Endothelial cell of umbilical vein (primary cell): Measurements from ENCODE around the gene TRNP1. TPM values are rescaled to one million over a fixed set of nuclear protein-coding genes. Genes with fewer than 3 reads are reported as not detected.

Experiments
- BruUV-seq: library from RNA; stranded (reverse); fragments of 400-500 nt; replicated peaks from 2 replicates; lab custom pipeline; 2021; lab: Mats Ljungman, UMichigan
- CTCF ChIA-PET: fragments of 300-600, 350-600 bp; sonication (Branson Sonifier 250); formaldehyde crosslinking; loops from one replicate; lab custom pipeline; 2021; ENCODE audit warnings: antibody characterized with exemption, inconsistent platforms; lab: Charles Lee
- POLR2A ChIA-PET: fragments of 300-600, 350-600 bp; sonication (Branson Sonifier 250); formaldehyde crosslinking; loops from one replicate; lab custom pipeline; 2021; ENCODE audit warnings: antibody characterized with exemption, inconsistent platforms; lab: Charles Lee
- DNase-seq: peaks from one replicate; pipeline ENCODE4 v3.0.0-alpha.2; 2011; ENCODE audit warnings: low read depth, low spot score
- FAIRE-seq: peaks from 2 replicates; lab custom pipeline; 2011; peaks lifted over from hg19 to GRCh38; lab: Jason Lieb, UNC
- H2AFZ ChIP-seq: 2 replicates; pipeline ENCODE4 v1.6.0; 2012; ENCODE audit warnings: low read depth, low read length, control low read depth, inconsistent platforms
- H3K27ac ChIP-seq: 2 replicates; pipeline ENCODE4 v1.5.1; 2011; ENCODE audit warnings: low read depth, mild to moderate bottlenecking, control low read depth, low read length, moderate library complexity; ENCODE audit not compliant: insufficient read depth
- H3K27me3 ChIP-seq, 2 experiments: 2 replicates each; pipeline versions ENCODE4 v1.6.0 to v1.6.1; 2011; ENCODE audit warnings: low read length in 2 of 2, mixed read lengths in 1 of 2; ENCODE audit not compliant: control insufficient read depth in 2 of 2, insufficient read depth in 2 of 2
- H3K36me3 ChIP-seq, 2 experiments: 2 replicates in 1 of 2; 3 replicates in 1 of 2; pipeline ENCODE4 v1.5.1; 2011; ENCODE audit warnings: low read length in 2 of 2, mild to moderate bottlenecking in 1 of 2, moderate library complexity in 1 of 2; ENCODE audit not compliant: control insufficient read depth in 2 of 2, insufficient read depth in 2 of 2; ENCODE audit errors: extremely low read depth in 1 of 2
- H3K4me1 ChIP-seq: 3 replicates; pipeline ENCODE4 v1.5.1; 2011; ENCODE audit warnings: mild to moderate bottlenecking, low read length; ENCODE audit not compliant: control insufficient read depth, insufficient read depth; ENCODE audit errors: extremely low read depth
- H3K4me2 ChIP-seq: 2 replicates; pipeline ENCODE4 v1.6.1; 2011; ENCODE audit warnings: low read length, control low read depth, mixed read lengths; ENCODE audit not compliant: insufficient read depth
- H3K4me3 ChIP-seq, 3 experiments: fragments of 200-600 bp in 1 of 3; sonication (generic), shearing (Covaris generic) in 1 of 3; replicated peaks in 1 of 3; 2 replicates each; pipeline ENCODE4 v1.5.1; 2011 to 2016; ENCODE audit warnings: control low read depth in 3 of 3, low read length in 3 of 3, mild to moderate bottlenecking in 2 of 3, inconsistent platforms in 1 of 3, low read depth in 1 of 3, moderate library complexity in 1 of 3; ENCODE audit not compliant: insufficient read depth in 1 of 3
- H3K79me2 ChIP-seq: 2 replicates; pipeline ENCODE4 v1.6.0; 2012; ENCODE audit warnings: low read length, inconsistent platforms; ENCODE audit not compliant: control insufficient read depth, insufficient read depth
- H3K9ac ChIP-seq: replicated peaks from 2 replicates; pipeline ENCODE3; 2011; ENCODE audit warnings: low read length, control low read depth; ENCODE audit not compliant: insufficient read depth; ENCODE audit errors: extremely low read depth
- H3K9me1 ChIP-seq: replicated peaks from 3 replicates; pipeline ENCODE4 v1.6.0; 2011; ENCODE audit warnings: mild to moderate bottlenecking, low read length; ENCODE audit not compliant: control insufficient read depth, insufficient read depth; ENCODE audit errors: extremely low read depth
- H3K9me3 ChIP-seq: replicated peaks from 2 replicates; pipeline ENCODE4 v1.5.1; 2012; ENCODE audit warnings: low read length, inconsistent platforms; ENCODE audit not compliant: control insufficient read depth, insufficient read depth
- H4K20me1 ChIP-seq: replicated peaks from 2 replicates; pipeline ENCODE3; 2011; ENCODE audit warnings: mild to moderate bottlenecking, low read length; ENCODE audit not compliant: control insufficient read depth, insufficient read depth; ENCODE audit errors: extremely low read depth
- CTCF ChIP-seq, 2 donors: IDR thresholded peaks; 1 replicate in 1 of 2; 2 replicates in 1 of 2; pipeline ENCODE4 v1.5.1; 2011; ENCODE audit warnings: low read length in 2 of 2, mild to moderate bottlenecking in 2 of 2, moderate library complexity in 2 of 2, control low read depth in 1 of 2, inconsistent platforms in 1 of 2, low read depth in 1 of 2; ENCODE audit not compliant: insufficient read depth in 1 of 2; ENCODE audit errors: extremely low read depth in 1 of 2
- EZH2 ChIP-seq: IDR thresholded peaks from 2 replicates; pipeline ENCODE4 v1.6.1; 2012; ENCODE audit warnings: borderline replicate concordance, low read depth, mild to moderate bottlenecking, moderate library complexity, low read length, inconsistent platforms; ENCODE audit not compliant: severe bottlenecking
- FOS ChIP-seq: IDR thresholded peaks from 2 replicates; pipeline ENCODE4 v1.6.1; 2011; ENCODE audit warnings: mild to moderate bottlenecking, low read length, moderate library complexity, borderline replicate concordance; ENCODE audit not compliant: insufficient read depth
- GATA2 ChIP-seq: IDR thresholded peaks from 2 replicates; pipeline ENCODE4 v1.7.0; 2011; ENCODE audit warnings: low read depth, mild to moderate bottlenecking, moderate library complexity, mixed read lengths, low read length; ENCODE audit not compliant: insufficient read length, insufficient read depth
- MYC ChIP-seq: IDR thresholded peaks from one replicate; pipeline ENCODE4 v1.6.1; 2011; ENCODE audit warnings: mild to moderate bottlenecking, low read depth, low read length
- POLR2AphosphoS5 ChIP-seq: IDR thresholded peaks from 2 replicates; pipeline ENCODE4 v1.6.1; 2012; ENCODE audit warnings: low read depth, mild to moderate bottlenecking, control low read depth, low read length, moderate library complexity; ENCODE audit not compliant: insufficient read depth
- dilution Hi-C: fragments of 300-500 bp; cut with MboI; formaldehyde crosslinking; loops from one replicate; pipeline ENCODE4 v1.15.0; 2019; ENCODE audit warnings: low sequenced_read_pairs; ENCODE audit not compliant: extremely low pct_ligation_motif_present
- intact Hi-C: fragments of 100-400 bp; cut with micrococcal nuclease; formaldehyde crosslinking; loops from one replicate; pipeline ENCODE4 v1.10.0; 2022
- polyA plus RNA-seq, 4 experiments: library from polyadenylated mRNA; depleted of rRNA in 3 of 4; stranded (reverse) in 3 of 4; unstranded in 1 of 4; fragments of >200 nt; gene quantifications; 2 replicates each; pipeline versions ENCODE4 v1.2.1 to v1.2.3, GENCODE V29; 2011 to 2012; ENCODE audit warnings: missing spikeins in 1 of 4
- total RNA-seq: library from RNA; stranded (reverse); gene quantifications from 2 replicates; pipeline ENCODE4 v1.2.3, GENCODE V29; 2021

Gene TRNP1
- total and polyA plus RNA-seq, 2 donors (not counting 3 experiments of a cell fraction or from before 2014, with no cell fraction given): 5.9 to 20.5 TPM

GRCh38 chr1:27016376-27016775 is 22.9 kb downstream of the TRNP1 start:
- H3K4me1 ChIP-seq: peaks cover 4% of the 10 kb centered on the region
- DNase-seq: no peak
- no peak for FAIRE-seq
- H3K4me2 ChIP-seq: no peak overlapping the region
- H3K4me3 ChIP-seq: no peak overlapping the region
- ChIA-PET CTCF (no interaction called here), POLR2A (no interaction called here)
- no peaks in the 10 kb centered on the region for H4K20me1 ChIP-seq
- no peaks in the 10 kb centered on the region for H3K27me3 ChIP-seq
- no peaks in the 10 kb centered on the region for H3K36me3 ChIP-seq
- intact Hi-C loops (no loop called here), dilution Hi-C loops (no loop called here)
- H3K9me1 ChIP-seq: no peaks in the 10 kb centered on the region
- BruUV-seq: no TSS peak
- no peak for TF ChIP-seq POLR2AphosphoS5
- TF ChIP-seq GATA2: no peak
- TF ChIP-seq CTCF (IDR thresholded peaks at IDR 0.05; ENCODE audit: extremely low read depth in 1 of 2, insufficient read depth in 1 of 2, low read depth in 1 of 2, low read length in 2 of 2): no peak
- TF ChIP-seq FOS: no peak
- no peak for TF ChIP-seq MYC
- no peak overlapping the region for H3K27ac ChIP-seq
- H2AFZ ChIP-seq: no peak overlapping the region
- no peaks in the 10 kb centered on the region for H3K79me2 ChIP-seq
- no peaks in the 10 kb centered on the region for H3K9me3 ChIP-seq
- no peak overlapping the region for H3K9ac ChIP-seq

DNA sequence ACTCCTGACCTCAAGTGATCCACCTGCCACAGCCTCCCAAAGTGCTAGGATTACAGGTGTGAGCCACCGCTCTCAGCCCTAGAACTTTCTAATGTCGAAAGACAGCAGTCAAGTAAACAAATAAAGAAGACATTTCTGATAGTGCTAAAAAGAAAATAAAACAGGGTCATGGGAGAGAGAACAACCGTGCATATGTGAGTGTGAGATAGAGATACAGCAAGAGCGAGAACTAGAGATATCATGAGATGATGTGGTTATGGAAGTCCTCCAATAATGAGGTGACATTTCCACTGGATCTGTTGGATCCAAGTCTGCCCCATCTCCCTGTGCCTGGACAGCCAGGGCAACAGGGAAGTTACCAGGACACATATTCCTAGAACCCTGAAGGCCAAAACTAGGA is 23.7 kb downstream of the TRNP1 start:
- no TSS peak for BruUV-seq

More for the DNA sequence above, 23.7 kb downstream of the TRNP1 start:
- POLR2A ChIA-PET: no interaction called here
- dilution Hi-C loops (no loop called here), intact Hi-C loops (no loop called here)
- DNase-seq: no peak
- Histone ChIP-seq H3K4me2 (no peak overlapping the region), H4K20me1 (no peaks in the 10 kb centered on the region), H3K36me3 (no peaks in the 10 kb centered on the region), H2AFZ (no peak overlapping the region), H3K9me3 (no peaks in the 10 kb centered on the region), H3K4me3 (no peak overlapping the region), H3K9ac (no peak overlapping the region), H3K9me1 (no peaks in the 10 kb centered on the region), H3K79me2 (no peaks in the 10 kb centered on the region), H3K27ac (no peak overlapping the region), H3K4me1 (peaks cover 7% of the 10 kb centered on the region), H3K27me3 (no peaks in the 10 kb centered on the region)
- CTCF ChIA-PET: interaction anchor here (1.3 kb wide), 1 partner anchor 8 kb away, joined by 6 read pairs; no protein-coding TSS in a partner anchor
- TF ChIP-seq GATA2: no peak
- TF ChIP-seq CTCF (IDR thresholded peaks at IDR 0.05; ENCODE audit: extremely low read depth in 1 of 2, insufficient read depth in 1 of 2, low read depth in 1 of 2, low read length in 2 of 2): no peak
- no peak for TF ChIP-seq EZH2
- FAIRE-seq: no peak
